A673 (cell line): Measurements from ENCODE around the gene FAM89B. TPM values are rescaled to one million over a fixed set of nuclear protein-coding genes. Genes with fewer than 3 reads are reported as not detected.

Experiments used
- BruUV-seq: library from RNA; stranded (reverse); fragments of 400-500 nt; replicated peaks from 2 replicates; lab custom pipeline; 2021; lab: Mats Ljungman, UMichigan
- CTCF ChIA-PET: fragments of 300-600 bp; sonication (Branson Sonifier 250); formaldehyde crosslinking; loops from one replicate; lab custom pipeline; 2022; ENCODE audit warnings: antibody characterized with exemption; lab: Charles Lee
- POLR2A ChIA-PET: fragments of 300-600 bp; sonication (Branson Sonifier 250); formaldehyde crosslinking; loops from one replicate; lab custom pipeline; 2022; ENCODE audit warnings: antibody characterized with exemption; ENCODE audit not compliant: low non-redundant PET; lab: Charles Lee
- DNase-seq: peaks from one replicate; pipeline ENCODE4 v3.0.0-alpha.2; 2015; ENCODE audit warnings: low spot score
- H3K27ac ChIP-seq: fragments of 200-600 bp; sonication (generic); 2 replicates; pipeline ENCODE4 v1.5.1; 2016; ENCODE audit warnings: mixed run types, low read depth, mild to moderate bottlenecking, mixed read lengths, antibody characterized with exemption, low read length; ENCODE audit not compliant: poor library complexity, severe bottlenecking
- H3K27me3 ChIP-seq: fragments of 200-600 bp; sonication (generic); replicated peaks from 2 replicates; pipeline ENCODE4 v1.6.1; 2017; ENCODE audit warnings: mixed run types, low read depth, mild to moderate bottlenecking, mixed read lengths, antibody characterized with exemption, low read length; ENCODE audit not compliant: insufficient read depth, poor library complexity
- H3K36me3 ChIP-seq: fragments of 200-600 bp; sonication (generic); 2 replicates; pipeline ENCODE4 v1.6.1; 2016; ENCODE audit warnings: mixed run types, mild to moderate bottlenecking, mixed read lengths, antibody characterized with exemption, low read length; ENCODE audit not compliant: insufficient read depth, poor library complexity, severe bottlenecking
- H3K4me1 ChIP-seq: fragments of 200-600 bp; sonication (generic); 2 replicates; pipeline ENCODE4 v1.6.1; 2017; ENCODE audit warnings: mixed run types, mild to moderate bottlenecking, mixed read lengths, antibody characterized with exemption, low read length; ENCODE audit not compliant: insufficient read depth, poor library complexity, severe bottlenecking
- H3K4me3 ChIP-seq: fragments of 200-600 bp; sonication (generic); 2 replicates; pipeline ENCODE4 v1.5.1; 2016; ENCODE audit warnings: low read depth, mixed run types, mild to moderate bottlenecking, mixed read lengths, low read length; ENCODE audit not compliant: poor library complexity, severe bottlenecking
- H3K9me3 ChIP-seq: fragments of 200-600 bp; sonication (generic); 2 replicates; pipeline ENCODE4 v1.6.1; 2016; ENCODE audit warnings: mixed run types, low read depth, mild to moderate bottlenecking, mixed read lengths, antibody characterized with exemption, low read length; ENCODE audit not compliant: poor library complexity, severe bottlenecking
- EZH2 ChIP-seq: fragments of 200-600 bp; sonication (generic); IDR thresholded peaks from 2 replicates; pipeline ENCODE4 v1.6.1; 2017; ENCODE audit warnings: borderline replicate concordance, low read depth, mild to moderate bottlenecking, mixed read lengths, antibody characterized with exemption, low read length; ENCODE audit not compliant: poor library complexity, severe bottlenecking
- intact Hi-C: fragments of 100-400 bp; cut with micrococcal nuclease; formaldehyde crosslinking; loops from one replicate; pipeline ENCODE4 v1.10.0; 2022; ENCODE audit not compliant: unreplicated experiment
- total RNA-seq: library from RNA; stranded (reverse); gene quantifications from 2 replicates; pipeline ENCODE4 v1.2.3, GENCODE V29; 2021
- TF ChIP-seq, protein P1 (sequence below): fragments of 300-800, 200-600 bp; sonication (generic); conservative IDR thresholded peaks from 2 replicates; pipeline ENCODE4 v1.5.1; 2017; ENCODE audit warnings: low read depth, mild to moderate bottlenecking, antibody characterized with exemption, low read length, moderate library complexity, mixed read lengths

FAM89B gene
- total RNA-seq, 1 experiment from 2014 or later = 88.3 TPM

DNA sequence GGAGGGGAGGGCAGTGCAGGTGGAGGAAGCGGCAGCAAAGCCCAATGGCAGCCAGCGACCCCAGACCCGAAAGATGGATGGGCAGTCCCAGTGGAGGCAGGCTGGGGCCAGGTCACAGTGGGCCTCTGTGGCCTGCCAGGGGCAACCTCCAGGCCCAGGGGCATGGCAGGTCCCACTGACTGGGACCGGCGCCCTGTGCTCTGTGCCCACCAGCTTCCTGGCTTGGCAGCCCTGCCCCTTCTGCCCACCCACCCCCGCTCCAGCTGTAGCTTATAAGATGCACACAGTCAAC lies 27.6 kb downstream of the FAM89B start:
- H3K4me3 ChIP-seq = no peak overlapping the region
- H3K36me3 ChIP-seq = peaks cover 25% of the 10 kb centered on the region
- ChIA-PET CTCF (no interaction called here), POLR2A (no interaction called here)
- H3K4me1 ChIP-seq = peaks cover 5% of the 10 kb centered on the region
- H3K27me3 ChIP-seq = no peaks in the 10 kb centered on the region
- no TSS peak for BruUV-seq
- H3K9me3 ChIP-seq = no peaks in the 10 kb centered on the region
- H3K27ac ChIP-seq = no peak overlapping the region
- TF ChIP-seq EZH2 = no peak
- TF ChIP-seq, protein P1, sequence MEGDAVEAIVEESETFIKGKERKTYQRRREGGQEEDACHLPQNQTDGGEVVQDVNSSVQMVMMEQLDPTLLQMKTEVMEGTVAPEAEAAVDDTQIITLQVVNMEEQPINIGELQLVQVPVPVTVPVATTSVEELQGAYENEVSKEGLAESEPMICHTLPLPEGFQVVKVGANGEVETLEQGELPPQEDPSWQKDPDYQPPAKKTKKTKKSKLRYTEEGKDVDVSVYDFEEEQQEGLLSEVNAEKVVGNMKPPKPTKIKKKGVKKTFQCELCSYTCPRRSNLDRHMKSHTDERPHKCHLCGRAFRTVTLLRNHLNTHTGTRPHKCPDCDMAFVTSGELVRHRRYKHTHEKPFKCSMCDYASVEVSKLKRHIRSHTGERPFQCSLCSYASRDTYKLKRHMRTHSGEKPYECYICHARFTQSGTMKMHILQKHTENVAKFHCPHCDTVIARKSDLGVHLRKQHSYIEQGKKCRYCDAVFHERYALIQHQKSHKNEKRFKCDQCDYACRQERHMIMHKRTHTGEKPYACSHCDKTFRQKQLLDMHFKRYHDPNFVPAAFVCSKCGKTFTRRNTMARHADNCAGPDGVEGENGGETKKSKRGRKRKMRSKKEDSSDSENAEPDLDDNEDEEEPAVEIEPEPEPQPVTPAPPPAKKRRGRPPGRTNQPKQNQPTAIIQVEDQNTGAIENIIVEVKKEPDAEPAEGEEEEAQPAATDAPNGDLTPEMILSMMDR = no peak
- intact Hi-C loops = no loop called here
- no peak for DNase-seq

GRCh38 chr11:65604258-65604657 lies 31.9 kb downstream of the FAM89B start:
- H3K9me3 ChIP-seq = no peaks in the 10 kb centered on the region
- POLR2A ChIA-PET = no interaction called here
- peaks cover 28% of the 10 kb centered on the region for H3K36me3 ChIP-seq
- TF ChIP-seq, protein P1 = no peak
- no peak for TF ChIP-seq EZH2
- intact Hi-C loops = no loop called here
- H3K4me3 ChIP-seq = no peak overlapping the region
- DNase-seq = no peak
- CTCF ChIA-PET = no interaction called here
- BruUV-seq = no TSS peak
- no peaks in the 10 kb centered on the region for H3K27me3 ChIP-seq
- no peak overlapping the region for H3K27ac ChIP-seq
- H3K4me1 ChIP-seq = peaks cover 10% of the 10 kb centered on the region

GRCh38 chr11:65606876-65607613 lies 34.7 kb downstream of the FAM89B start:
- no peaks in the 10 kb centered on the region for H3K9me3 ChIP-seq
- peak overlapping the region; percentile 57 for H3K27ac ChIP-seq
- peaks cover 28% of the 10 kb centered on the region for H3K36me3 ChIP-seq
- CTCF ChIA-PET = interaction anchor here (1.0 to 2.5 kb wide), 3 partner anchors 13 to 67 kb away, joined by 3 to 9 read pairs (median 6); partner anchors contain the start of gene ZNRD2
- TF ChIP-seq, protein P1 = no peak
- no peak for TF ChIP-seq EZH2
- POLR2A ChIA-PET = interaction anchor here (0.6 kb wide), 1 partner anchor 339 kb away, joined by 3 read pairs; no protein-coding TSS in a partner anchor
- BruUV-seq = no TSS peak
- H3K4me3 ChIP-seq = peak overlapping the region; percentile 35
- no peaks in the 10 kb centered on the region for H3K27me3 ChIP-seq
- H3K4me1 ChIP-seq = peaks cover 14% of the 10 kb centered on the region
- intact Hi-C loops = loop anchor here (5.0 kb wide), 1 partner anchor 35 kb away; the partner anchor contains the start of genes FAM89B and ZNRD2
- peak; percentile 100 for DNase-seq
